Mucosa of stomach (tissue), 1 donor: ENCODE measurements around the gene ERVH48-1.
"Not testable (repeated sequence)": the region's sequence is repeated elsewhere in the genome, so short reads cannot be mapped to it uniquely, and the experiment has no call there.

Experiments used
- H3K27me3 ChIP-seq: one replicate; pipeline ENCODE4 v1.7.0; 2013; ENCODE audit warnings: mild to moderate bottlenecking, low read length; ENCODE audit not compliant: control insufficient read depth, insufficient read depth
- H3K36me3 ChIP-seq: one replicate; pipeline ENCODE4 v1.7.0; 2013; ENCODE audit warnings: low read length; ENCODE audit not compliant: control insufficient read depth, insufficient read depth
- H3K4me1 ChIP-seq: one replicate; pipeline ENCODE4 v1.7.0; 2013; ENCODE audit warnings: mild to moderate bottlenecking, low read length; ENCODE audit not compliant: control insufficient read depth, insufficient read depth
- H3K4me3 ChIP-seq: one replicate; pipeline ENCODE4 v1.7.0; 2013; ENCODE audit warnings: low read length
- H3K9ac ChIP-seq: one replicate; pipeline ENCODE4 v1.7.0; 2013; ENCODE audit warnings: mild to moderate bottlenecking, low read length, moderate library complexity
- H3K9me3 ChIP-seq: one replicate; pipeline ENCODE4 v1.7.0; 2013; ENCODE audit warnings: mild to moderate bottlenecking, low read length, moderate library complexity; ENCODE audit not compliant: control insufficient read depth
- donor health status: Pancreatic carcinoma.

Gene ERVH48-1

DNA sequence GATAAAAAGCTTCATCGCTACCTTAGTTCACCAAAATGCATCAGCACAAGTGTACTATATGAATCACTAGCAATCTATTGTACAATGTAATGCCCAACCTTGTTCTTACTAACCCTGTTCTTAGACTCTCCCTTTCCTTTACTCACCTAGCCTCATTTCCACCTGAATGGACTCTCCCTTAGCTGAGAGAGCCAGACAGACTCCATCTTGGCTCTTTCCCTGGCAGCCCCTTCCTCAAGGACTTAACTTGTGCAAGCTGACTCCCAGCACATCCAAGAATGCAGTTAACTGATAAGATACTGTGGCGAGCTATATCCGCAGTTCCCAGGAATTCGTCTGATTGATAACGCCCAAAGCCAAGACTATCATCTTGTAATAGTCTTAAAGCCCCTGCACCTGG is 10.9 kb upstream of the ERVH48-1 start:
- H3K9me3 ChIP-seq, H3K4me1 ChIP-seq, H3K9ac ChIP-seq, H3K36me3 ChIP-seq, H3K27me3 ChIP-seq, H3K4me3 ChIP-seq: not testable (repeated sequence)

DNA sequence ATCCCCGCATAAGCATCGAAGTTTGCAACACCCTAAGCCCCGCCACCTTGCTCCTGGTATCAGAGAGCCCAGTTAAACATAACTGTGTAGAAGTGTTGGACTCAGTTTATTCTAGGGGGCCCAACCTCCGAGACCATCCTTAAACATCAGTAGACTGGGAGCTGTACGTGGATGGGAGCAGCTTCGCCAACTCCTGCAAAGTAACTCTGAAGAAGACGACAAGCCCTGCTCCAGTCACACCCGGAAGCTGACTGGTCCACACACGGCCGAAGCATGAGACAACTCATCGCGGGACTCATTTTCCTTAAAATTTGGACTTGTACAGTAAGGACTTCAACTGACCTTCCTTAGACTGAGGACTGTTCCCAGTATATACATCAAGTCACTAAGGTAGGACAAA is 8.5 kb upstream of the ERVH48-1 start:
- H3K4me3 ChIP-seq, H3K27me3 ChIP-seq, H3K9me3 ChIP-seq, H3K9ac ChIP-seq, H3K36me3 ChIP-seq, H3K4me1 ChIP-seq: not testable (repeated sequence)

DNA sequence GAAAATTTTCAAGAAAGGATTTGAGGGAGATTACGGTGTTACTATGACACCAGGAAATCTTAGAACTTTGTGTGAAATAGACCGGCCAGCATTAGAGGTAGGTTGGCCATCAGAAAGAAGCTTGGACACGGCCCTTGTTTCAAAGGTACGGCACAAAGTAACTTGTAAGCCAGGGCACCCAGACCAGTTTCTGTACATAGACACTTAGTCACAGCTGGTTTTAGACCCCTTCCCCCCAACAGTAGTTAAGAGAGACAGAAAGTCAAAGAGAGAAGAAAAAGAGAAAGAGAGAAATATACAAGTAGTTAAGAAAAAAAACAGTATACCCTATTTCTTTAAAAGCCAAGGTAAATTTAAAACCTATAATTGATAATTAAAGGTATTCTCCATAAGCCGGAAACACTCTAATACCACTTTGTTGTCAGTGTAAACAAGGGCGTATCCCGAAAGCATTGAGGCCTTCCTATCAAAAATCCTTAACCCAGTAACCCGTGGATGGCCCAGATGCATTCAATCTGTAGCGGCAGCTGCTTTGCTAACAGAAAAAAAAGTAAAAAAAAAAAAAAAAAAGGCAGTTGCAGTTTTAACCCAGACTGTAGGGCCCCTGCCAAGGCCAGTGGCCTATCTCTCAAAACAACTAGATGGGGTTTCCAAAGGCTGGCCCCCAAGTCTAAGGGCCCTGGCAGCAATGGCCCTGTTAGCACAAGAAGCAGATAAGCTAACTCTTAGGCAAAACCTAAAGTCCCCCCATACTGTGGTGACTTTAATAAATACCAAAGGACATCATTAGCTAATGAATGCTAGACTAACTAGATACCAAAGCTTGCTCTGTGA is 7.9 kb upstream of the ERVH48-1 start:
- H3K27me3 ChIP-seq, H3K9ac ChIP-seq, H3K4me3 ChIP-seq, H3K36me3 ChIP-seq, H3K9me3 ChIP-seq, H3K4me1 ChIP-seq: not testable (repeated sequence)

DNA sequence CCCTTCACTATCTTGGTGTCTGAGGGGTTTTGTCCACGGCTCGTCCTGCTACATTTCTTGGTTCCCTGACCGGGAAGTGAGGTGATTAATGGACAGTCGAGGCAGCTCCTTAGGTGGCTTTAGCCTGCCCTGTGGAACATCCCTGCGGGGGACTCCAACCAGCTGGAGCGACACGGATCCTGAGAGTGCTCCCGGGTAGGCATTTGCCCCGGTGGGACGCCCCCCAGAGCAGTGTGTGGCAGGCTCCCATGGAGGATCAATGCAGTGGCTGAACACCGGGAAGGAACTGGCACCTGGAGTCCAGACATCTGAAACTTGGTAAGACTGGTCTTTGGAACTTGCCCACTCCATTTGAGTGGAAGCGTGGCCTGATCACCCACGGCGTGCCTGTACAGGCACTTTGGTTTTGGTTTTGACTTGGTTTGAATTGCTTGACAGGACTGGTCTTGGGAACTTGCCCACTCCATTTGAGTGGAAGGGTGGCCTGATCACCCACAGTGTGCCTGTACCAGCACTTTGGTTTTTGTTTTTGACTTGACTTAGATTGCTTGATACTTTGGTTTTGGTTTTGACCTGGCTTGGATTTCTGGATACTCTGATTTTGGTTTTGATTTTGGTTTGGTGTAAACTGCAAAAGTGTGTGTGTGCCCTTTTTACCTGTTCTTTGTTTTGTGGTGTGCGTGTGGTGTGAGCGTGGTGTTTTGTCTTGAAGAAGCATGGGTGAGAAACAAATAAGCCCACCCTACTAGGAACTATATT is 7.1 kb upstream of the ERVH48-1 start:
- H3K36me3 ChIP-seq, H3K4me1 ChIP-seq, H3K9me3 ChIP-seq, H3K4me3 ChIP-seq, H3K27me3 ChIP-seq, H3K9ac ChIP-seq: not testable (repeated sequence)

DNA sequence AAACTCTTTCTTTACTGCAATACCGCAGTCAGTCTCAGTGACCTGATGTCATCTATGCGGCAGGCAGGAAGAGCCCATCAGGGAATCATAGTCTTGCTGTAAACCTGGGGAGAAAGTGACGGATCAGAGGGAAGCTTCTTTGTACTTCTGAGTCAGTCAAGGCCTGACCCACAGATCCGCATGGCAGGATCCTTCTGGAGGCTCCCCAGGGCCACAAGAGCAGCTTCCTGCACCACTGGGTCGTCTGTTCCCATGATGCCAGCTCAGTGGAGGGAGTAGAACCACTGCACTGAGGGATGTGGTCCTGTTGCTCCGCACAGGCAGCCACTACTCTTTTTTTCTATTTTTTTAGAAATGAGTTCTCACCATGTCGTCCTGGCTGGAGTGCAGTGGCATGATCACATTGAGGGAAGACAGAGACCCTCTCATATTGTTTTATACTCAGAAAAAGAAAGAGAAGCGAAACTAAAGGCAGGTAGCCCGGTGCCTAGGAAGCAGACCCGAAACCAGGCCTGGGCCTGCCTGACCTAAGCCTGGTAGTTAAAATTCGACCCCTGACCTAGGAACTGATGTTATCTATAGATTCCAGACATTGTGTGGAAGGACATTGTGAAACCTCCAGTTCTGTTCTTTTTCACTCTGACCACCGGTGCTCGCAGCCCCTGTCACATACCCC is 6.3 kb upstream of the ERVH48-1 start:
- Histone ChIP-seq H3K9me3 (no peaks in the 10 kb centered on the region), H3K27me3 (no peaks in the 10 kb centered on the region), H3K9ac (no peak overlapping the region), H3K36me3 (no peaks in the 10 kb centered on the region), H3K4me3 (no peak overlapping the region), H3K4me1 (peaks cover 8% of the 10 kb centered on the region)

DNA sequence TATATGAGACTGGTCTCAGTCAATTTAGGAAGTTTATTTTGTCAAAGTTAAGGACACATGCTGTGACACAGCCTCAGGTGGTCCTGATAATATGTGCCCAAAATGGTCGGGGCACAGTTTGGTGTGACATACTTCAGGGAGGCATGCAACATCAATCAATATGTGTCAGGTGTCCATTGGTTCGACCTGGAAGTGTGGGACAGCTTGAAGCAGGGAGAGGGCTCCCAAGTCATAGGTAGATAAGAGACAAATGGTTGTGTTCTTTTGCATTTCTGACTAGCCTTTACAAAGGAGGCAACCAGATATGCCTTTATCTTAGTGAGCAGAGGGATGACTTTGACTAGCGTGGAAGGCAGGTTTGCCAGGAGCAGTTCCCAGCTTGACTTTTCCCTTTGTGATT is 4.5 kb upstream of the ERVH48-1 start:
- Histone ChIP-seq H3K4me3 (no peak overlapping the region), H3K9me3 (no peaks in the 10 kb centered on the region), H3K36me3 (no peaks in the 10 kb centered on the region), H3K27me3 (no peaks in the 10 kb centered on the region), H3K4me1 (peaks cover 8% of the 10 kb centered on the region), H3K9ac (no peak overlapping the region)

DNA sequence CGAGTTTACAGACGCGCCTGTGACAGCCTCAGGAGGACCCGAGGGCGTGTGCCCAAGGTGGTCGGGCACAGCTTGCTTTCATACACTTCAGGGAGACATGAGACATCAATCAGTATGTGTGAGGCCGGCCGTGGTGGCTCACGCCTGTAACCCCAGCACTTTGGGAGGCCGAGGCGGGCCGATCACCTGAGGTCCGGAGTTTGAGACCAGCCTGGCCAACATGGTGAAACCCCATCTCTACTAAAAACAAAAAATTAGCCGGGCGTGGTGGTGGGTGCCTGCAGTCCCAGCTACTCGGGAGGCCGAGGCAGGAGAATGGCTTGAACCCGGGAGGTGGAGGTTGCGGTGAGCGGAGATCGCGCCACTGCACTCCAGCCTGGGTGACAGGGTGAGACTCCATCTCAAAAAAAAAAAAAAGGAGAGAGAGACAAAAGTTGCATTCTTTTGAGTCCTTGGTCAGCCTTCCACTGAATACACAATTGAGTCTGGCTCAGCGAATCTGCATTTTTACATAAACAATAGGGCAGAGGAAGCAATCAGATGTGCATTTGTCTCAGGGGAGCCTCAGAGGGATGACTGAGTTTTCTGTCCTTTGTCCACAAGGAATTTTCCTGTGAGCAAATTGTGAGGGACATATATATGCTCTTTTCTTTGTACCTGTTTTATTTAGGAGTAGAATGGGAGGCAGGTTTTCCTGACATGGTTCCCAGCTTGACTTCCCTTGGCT is 2.2 kb upstream of the ERVH48-1 start:
- not testable (repeated sequence) for H3K4me1 ChIP-seq, H3K36me3 ChIP-seq, H3K27me3 ChIP-seq, H3K4me3 ChIP-seq, H3K9me3 ChIP-seq, H3K9ac ChIP-seq

DNA sequence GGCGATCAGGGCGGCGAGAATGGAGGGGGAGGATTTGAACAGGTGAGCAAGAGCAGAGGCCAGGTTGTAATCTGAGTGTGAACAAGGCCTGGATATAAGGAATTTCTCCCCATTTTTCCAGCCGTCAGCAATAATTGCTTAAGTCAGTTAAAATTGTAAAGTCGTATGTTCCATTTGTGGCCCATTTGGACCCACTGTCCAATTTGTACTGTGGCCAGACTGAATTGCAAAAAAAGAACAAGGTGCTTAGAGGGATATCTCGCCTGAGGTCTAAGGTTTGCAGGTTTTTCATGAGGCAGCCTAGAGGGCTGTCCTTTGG is 1.0 kb downstream of the ERVH48-1 start:
- no peak overlapping the region for H3K4me3 ChIP-seq
- H3K36me3 ChIP-seq: peaks cover 3% of the 10 kb centered on the region
- peaks cover 7% of the 10 kb centered on the region for H3K4me1 ChIP-seq
- H3K9ac ChIP-seq: peak overlapping the region; percentile 30
- no peaks in the 10 kb centered on the region for H3K9me3 ChIP-seq
- H3K27me3 ChIP-seq: no peaks in the 10 kb centered on the region

DNA sequence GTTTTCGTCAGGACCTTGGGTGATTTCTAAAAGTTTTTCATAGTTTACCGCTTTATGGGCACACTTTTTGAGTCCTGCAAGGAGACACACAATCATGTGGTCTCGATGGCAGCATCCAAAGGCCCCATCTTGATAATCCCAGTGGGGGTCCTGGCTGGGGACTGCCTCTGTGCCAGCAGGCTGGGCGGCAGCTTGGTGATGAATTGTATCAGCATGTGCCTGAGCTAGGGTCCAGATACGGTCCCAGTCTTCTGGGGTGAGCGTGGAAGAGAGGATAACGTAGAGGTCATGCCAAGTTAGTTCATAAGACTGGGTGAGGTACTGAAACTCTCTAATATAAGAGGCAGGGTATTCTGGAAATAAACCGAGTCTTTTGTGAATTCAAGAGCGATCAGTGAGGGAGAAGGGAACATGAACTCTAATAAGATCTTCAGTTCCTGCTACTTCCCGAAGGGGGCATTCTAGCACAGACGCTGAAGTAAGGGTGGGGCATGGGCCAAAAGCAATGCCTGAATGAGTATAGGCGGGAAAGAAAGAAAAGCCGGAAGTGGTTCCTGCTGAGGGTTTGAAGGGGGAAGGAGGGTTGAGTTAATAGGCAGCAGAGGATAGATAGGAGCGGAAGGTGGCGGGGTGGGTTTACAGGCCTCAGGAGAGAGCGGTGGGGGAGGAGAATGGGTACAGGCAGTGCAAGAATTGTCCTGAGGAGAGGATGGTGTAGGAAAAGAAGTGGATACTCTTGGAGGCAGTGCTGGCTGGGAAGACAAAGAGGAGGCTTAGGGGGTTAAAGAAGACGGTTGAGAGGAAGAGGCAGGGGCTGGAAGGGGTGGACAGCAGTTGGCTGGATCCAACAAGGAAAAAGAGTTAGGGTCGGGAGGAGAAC is 1.6 kb downstream of the ERVH48-1 start:
- no peak overlapping the region for H3K4me3 ChIP-seq
- peak overlapping the region; percentile 30 for H3K9ac ChIP-seq

DNA sequence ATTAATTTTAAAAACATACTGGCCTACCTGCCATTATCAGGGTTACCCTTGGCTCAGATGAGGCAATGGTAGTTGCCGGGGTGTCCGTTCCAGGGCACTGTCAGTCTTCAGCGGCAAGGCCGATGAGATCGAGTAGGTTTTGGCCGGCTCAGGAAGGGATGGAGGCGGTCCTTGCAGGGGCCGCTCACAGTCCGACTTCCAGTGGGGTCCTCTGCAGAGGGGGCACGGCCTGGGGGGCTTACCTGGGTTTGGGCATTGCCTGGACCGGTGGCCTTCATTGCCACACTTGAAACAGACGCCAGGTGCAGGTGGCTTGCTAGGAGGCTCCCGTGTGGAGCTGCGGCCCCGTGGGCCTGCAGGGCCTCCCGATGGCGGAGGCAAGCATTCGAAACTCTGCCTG is 2.5 kb downstream of the ERVH48-1 start:
- Histone ChIP-seq H3K27me3 (no peaks in the 10 kb centered on the region), H3K4me1 (peaks cover 7% of the 10 kb centered on the region), H3K4me3 (no peak overlapping the region), H3K36me3 (peaks cover 3% of the 10 kb centered on the region), H3K9me3 (no peaks in the 10 kb centered on the region), H3K9ac (no peak overlapping the region)

More for the DNA sequence above, 1.6 kb downstream of the ERVH48-1 start:
- Histone ChIP-seq H3K27me3 (no peaks in the 10 kb centered on the region), H3K9me3 (no peaks in the 10 kb centered on the region), H3K36me3 (peaks cover 3% of the 10 kb centered on the region), H3K4me1 (peaks cover 7% of the 10 kb centered on the region)

DNA sequence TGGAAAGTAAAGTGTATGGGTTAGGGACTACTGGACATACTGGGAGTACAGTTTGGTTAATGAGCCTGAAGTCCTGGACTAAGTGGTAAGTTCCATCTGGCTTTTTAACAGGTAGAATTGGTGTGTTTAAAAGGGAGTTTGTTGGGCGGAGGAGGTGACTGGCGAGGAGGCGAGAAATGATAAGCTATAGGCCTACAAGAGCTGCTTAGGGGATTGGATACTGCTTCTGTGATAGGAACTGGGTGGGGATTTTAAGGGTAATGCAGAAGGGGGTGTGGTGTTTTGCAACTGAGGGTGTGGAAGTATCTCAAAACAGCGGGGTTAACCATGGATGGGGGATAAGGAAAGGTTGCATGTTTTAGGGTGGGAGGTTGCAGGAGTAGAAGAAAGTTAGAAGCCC is 3.5 kb downstream of the ERVH48-1 start:
- no peaks in the 10 kb centered on the region for H3K27me3 ChIP-seq
- H3K9ac ChIP-seq: no peak overlapping the region
- H3K9me3 ChIP-seq: no peaks in the 10 kb centered on the region
- H3K36me3 ChIP-seq: peaks cover 3% of the 10 kb centered on the region
- H3K4me3 ChIP-seq: no peak overlapping the region
- peaks cover 7% of the 10 kb centered on the region for H3K4me1 ChIP-seq
